ENCODE results near the gene AVPR2. TPM values are rescaled to one million over a fixed set of nuclear protein-coding genes. Genes with fewer than 3 reads are reported as not detected.

AVPR2 gene
- total RNA-seq, 1 donor from 2014 or later = 3.1 TPM

- DNase-seq (ENCODE audit: low spot score) = no peak
These were observed 33.6 kb upstream of the AVPR2 start for GRCh38 chrX:153870791-153871360.

GRCh38 chrX:153871451-153871850 lies 33.0 kb upstream of the AVPR2 start:
- no peak for DNase-seq (ENCODE audit: low spot score)

- no peak for DNase-seq (ENCODE audit: low spot score)
These were observed 32.3 kb upstream of the AVPR2 start for GRCh38 chrX:153871946-153872878.

GRCh38 chrX:153873282-153874084 lies 31.0 kb upstream of the AVPR2 start:
- no peak for DNase-seq (ENCODE audit: low spot score)

GRCh38 chrX:153874085-153874365 lies 30.4 kb upstream of the AVPR2 start:
- no peak for DNase-seq (ENCODE audit: low spot score)

- no peak for DNase-seq (ENCODE audit: low spot score)
These were observed 29.9 kb upstream of the AVPR2 start for GRCh38 chrX:153874366-153875125.

- DNase-seq (ENCODE audit: low spot score) = peak; percentile 40
These were observed 28.9 kb upstream of the AVPR2 start for GRCh38 chrX:153875391-153876111.

GRCh38 chrX:153876112-153876491 lies 28.4 kb upstream of the AVPR2 start:
- no peak for DNase-seq (ENCODE audit: low spot score)

- no peak for DNase-seq (ENCODE audit: low spot score)
These were observed 26.8 kb upstream of the AVPR2 start for GRCh38 chrX:153877571-153878261.

GRCh38 chrX:153878345-153878744 lies 26.1 kb upstream of the AVPR2 start:
- DNase-seq (ENCODE audit: low spot score) = peak; percentile 82

GRCh38 chrX:153878969-153879653 lies 25.4 kb upstream of the AVPR2 start:
- peak; percentile 36 for DNase-seq (ENCODE audit: low spot score)

- no peak for DNase-seq (ENCODE audit: low spot score)
These were observed 24.6 kb upstream of the AVPR2 start for GRCh38 chrX:153879741-153880439.

- no peak for DNase-seq (ENCODE audit: low spot score)
These were observed 24.0 kb upstream of the AVPR2 start for GRCh38 chrX:153880440-153880815.

- DNase-seq (ENCODE audit: low spot score) = no peak
These were observed 23.2 kb upstream of the AVPR2 start for GRCh38 chrX:153881281-153881680.

GRCh38 chrX:153882086-153882498 lies 22.4 kb upstream of the AVPR2 start:
- no peak for DNase-seq (ENCODE audit: low spot score)

GRCh38 chrX:153882557-153882956 lies 21.9 kb upstream of the AVPR2 start:
- no peak for DNase-seq (ENCODE audit: low spot score)

GRCh38 chrX:153883163-153883843 lies 21.2 kb upstream of the AVPR2 start:
- DNase-seq (ENCODE audit: low spot score) = no peak

- no peak for DNase-seq (ENCODE audit: low spot score)
These were observed 20.3 kb upstream of the AVPR2 start for GRCh38 chrX:153884136-153884535.

GRCh38 chrX:153884590-153884989 lies 19.9 kb upstream of the AVPR2 start:
- DNase-seq (ENCODE audit: low spot score) = no peak
